GM21381 (cell line): ENCODE results near the gene CCDC112.
"Not testable (repeated sequence)": the region's sequence is repeated elsewhere in the genome, so short reads cannot be mapped to it uniquely, and the experiment has no call there.

ENCODE experiments used
- ATAC-seq: cut with Tn5 transposase; IDR thresholded peaks from one replicate; pipeline ENCODE4 v1.9.1; 2021; ENCODE audit warnings: mild to moderate bottlenecking, moderate library complexity; ENCODE audit not compliant: unreplicated experiment

CCDC112 gene

DNA sequence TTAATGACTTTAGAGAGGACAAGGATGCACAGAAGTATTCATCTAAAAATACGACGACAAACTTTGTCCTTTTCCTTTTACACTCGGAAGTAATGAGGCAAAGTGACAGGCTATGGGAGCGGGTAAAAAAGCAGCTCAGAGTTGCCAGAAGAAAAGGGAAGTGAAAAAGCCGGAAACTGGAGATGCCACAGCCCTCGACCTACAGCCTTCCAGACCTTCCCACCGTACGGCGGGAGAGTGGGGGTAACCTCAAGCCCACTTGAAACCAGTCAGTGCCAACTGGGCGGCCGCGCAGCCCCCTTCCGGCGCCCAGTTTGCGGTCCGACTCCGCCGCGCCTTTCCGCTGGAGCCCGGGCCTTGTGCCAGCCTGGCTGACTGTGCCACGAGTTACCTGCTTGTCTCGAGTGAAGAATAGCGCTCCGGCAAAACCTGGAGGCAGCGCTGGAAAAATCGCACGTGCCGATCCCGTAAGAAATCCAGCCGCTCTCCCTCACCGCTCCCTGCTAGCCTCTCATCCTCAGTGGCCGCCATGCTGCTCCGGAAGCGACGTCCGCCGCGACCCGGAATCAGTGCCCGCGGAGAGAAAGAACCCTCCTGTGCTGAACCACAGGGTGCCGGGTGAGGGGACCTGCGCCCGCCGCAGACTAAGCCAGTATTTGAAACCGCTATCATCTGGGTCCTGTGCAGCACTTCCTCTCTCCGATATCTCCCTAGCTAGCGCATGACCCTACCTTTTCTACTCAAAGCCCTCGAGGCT, 34.0 kb downstream of the CCDC112 start, which contains the start of gene PGGT1B:
Gene PGGT1B, minus strand, starts transcription at position 557 of the 757 bp plus-strand sequence. Its CDS starts 26 bp downstream, at position 531.
- peak; percentile 91 for ATAC-seq

DNA sequence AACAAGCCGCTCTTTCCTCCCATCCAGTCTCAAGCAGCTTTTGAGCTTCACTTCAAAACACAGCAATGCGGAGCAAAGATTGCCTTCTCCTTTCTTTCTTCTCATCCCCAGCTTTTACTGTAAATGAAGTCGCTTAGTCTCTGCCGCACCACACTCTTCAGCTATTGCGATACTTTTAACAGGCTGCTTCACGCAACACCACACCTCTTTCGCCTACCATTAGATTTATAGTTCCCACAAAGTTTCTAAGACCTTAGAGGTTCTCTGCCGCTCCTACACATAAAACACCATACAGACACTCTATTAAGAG, 34.5 kb downstream of the CCDC112 start:
- peak; percentile 42 for ATAC-seq

DNA sequence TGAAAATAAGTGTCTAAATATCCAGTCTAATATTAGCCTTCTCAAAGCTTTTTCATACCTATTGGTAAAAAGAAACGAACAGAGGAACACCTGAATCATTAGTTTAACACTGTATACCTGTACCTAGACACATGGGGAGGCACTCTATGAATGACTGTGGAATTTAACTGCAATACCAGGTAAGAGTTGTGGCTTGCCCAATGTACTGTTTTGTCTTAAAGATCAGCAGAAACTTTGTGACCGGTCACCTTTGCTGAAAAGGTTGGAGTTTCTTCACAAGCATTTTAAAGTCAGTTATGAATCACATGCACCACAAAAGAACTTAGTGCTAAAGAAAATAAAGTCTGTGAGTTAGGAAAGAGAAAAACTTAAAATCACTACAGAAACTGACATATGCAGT, 36.2 kb downstream of the CCDC112 start:
- no peak for ATAC-seq

DNA sequence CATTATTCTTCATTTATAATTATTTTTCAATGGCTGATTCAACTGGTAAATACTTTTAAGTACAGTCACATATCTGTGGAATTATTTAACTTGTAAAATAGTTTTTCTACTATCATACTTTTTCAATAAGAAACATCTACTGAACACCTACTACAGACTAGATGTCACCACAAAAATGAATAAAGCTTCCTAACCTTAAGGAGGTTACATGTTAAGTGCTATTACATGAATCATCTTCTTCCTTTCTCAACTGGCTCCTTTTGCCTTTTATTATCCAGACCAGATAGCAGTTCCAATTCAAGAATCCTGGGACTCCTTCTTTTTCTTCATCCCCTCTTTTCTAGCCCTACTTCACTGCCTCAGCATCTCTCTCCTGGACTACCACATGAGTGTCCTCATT, 38.5 kb downstream of the CCDC112 start:
- ATAC-seq = no peak

DNA sequence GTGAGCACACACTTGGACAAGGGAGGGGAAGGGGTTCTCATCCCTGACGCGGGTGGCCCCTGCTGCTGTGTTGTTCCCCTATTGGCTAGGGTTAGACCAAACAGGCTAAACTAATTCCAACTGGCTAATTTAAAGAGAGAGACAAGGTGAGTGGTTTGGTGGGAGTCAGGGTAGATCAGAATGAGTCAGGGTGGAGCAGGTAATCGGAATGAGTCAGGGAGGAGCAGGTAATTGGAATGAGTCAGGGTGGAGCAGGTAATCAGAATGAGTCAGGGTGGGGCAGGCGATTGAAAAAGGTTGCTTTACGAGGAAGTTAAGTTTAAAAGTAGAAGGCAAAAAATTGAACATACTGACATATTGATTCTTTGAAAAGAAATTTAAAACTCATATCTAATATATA, 47.1 kb downstream of the CCDC112 start:
- not testable (repeated sequence) for ATAC-seq

DNA sequence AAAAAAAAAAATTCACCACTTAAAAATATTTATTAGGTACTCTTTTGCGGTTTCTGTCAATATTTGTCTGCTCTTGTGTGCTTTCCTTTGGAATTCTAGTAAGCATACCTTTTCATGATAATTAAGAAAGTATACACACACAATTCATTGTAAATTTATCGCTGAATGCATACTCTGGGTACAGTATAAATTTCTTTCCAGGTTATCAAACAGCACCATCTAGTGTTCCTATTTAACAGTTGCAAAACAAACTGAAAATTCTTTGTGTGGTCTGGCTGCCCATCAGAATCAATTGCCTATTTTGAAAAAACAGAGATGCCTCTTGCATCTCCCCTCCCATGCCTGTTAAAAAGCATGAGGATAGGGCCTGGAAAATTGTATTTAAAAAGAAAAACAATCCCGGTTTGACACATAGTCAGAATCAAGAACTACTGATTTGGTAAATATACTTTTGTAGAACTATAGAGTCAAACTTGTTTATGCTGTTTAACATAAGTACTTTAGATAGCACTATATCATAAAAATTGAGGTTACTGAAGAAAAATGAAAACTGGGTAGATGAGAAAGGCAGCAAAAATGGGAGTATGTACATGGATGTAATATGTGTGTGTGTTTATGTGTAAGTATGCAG, 50.0 kb downstream of the CCDC112 start:
- no peak for ATAC-seq

DNA sequence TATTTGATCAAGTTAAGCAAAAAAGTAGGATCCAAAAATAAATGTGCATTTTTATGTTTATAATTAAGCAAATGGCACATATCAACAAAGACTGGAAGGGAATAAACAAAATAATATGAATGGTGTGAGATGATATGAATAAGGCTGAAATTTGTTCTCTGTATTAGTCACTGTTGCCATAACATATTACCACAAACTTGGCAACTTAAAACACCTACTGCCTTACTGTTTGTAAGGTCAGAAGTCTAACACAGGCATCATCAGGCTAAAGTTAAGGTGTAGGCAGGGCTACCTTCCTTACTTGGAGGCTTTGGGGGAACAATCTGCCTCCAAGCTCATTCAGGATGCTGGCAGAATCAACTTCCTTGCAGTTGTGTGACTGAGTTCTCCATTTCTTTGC, 53.0 kb downstream of the CCDC112 start:
- peak; percentile 66 for ATAC-seq

DNA sequence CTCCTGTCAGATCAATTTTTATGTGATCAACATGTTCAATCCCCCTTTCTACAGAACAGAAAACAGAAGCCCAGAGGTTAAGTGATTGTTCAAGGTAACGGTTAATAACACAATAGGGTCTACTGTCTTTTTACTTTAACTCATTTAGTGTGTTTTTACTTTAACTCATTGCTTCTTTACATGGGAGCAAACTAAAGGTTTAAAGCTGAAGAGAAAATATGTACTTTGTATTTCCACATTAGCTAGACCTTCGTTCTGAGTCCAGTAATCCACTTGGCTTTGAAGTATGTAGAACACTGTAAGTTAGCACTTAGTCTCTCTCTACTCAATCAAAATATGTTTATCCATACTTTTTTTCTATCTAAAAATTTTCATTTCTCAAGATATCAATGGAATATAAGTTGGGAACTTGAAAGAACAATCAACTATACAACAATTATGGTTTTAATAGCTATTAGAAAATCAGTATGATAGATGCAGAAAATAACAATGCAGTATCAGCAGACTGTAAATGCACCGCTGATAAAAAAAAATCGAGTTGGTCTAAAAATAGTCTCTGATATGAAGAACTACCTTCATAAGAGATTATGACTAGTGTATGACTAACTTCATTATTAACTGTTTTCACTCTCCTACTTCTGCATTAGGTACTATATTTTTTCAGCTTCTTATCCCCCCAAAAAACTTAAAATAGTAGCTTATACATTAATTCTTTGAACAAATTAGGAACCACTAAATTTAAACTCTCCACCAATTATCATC, 54.4 kb downstream of the CCDC112 start:
- ATAC-seq = no peak

DNA sequence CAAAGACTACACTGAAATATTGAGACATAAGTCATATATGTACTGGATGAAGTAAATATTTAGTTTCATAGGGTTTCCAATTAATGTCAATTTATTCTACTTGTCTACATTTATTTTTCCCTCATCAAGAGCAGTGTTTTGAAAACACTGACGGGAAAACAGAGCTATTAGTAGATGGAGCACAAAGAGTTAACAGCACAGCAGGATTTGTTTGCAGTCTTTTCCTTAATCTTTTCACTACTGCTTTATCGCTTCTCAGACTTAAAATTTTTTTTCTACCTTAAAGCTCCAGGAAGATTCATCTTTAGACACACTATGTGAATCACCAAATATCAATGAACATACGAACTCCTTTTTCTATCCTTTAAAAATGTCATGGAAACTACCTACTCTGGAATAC, 59.4 kb downstream of the CCDC112 start:
- ATAC-seq = no peak

DNA sequence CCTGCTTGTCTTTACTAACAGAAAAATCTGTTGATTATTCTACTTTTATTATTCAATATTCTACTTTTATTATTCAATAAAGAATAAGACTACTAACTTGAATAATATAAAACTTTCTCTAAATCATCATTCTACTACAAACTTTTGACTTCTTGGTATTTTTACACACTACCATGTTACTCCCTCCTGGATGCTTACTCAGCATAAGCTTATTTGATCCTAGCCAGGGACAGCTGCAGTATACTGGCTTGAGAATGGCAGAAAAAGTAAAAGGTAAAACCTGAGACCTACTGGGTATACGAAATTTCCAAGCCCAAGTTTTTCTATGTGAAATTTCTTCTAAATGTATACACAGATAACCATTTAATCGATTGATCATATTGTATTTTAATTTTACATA, 59.9 kb downstream of the CCDC112 start:
- ATAC-seq = no peak

DNA sequence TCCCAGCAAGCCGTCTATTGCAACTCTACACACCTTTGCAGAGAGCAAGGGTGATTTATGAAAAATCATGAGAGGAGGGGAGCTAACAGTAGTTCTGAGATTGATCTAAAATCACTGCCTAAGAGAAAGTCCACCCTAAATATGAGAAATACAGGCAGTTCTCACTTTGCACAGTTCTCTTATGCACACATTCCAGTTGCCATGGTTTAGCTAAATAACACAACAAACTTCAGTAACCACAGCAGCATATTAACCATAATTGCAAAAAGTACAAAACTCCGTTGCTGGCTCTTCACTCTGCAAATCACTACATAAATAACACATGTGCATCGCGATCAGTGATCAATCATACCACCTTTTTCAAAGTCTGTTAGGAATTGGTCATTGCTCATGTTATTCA, 64.9 kb downstream of the CCDC112 start:
- ATAC-seq = no peak

DNA sequence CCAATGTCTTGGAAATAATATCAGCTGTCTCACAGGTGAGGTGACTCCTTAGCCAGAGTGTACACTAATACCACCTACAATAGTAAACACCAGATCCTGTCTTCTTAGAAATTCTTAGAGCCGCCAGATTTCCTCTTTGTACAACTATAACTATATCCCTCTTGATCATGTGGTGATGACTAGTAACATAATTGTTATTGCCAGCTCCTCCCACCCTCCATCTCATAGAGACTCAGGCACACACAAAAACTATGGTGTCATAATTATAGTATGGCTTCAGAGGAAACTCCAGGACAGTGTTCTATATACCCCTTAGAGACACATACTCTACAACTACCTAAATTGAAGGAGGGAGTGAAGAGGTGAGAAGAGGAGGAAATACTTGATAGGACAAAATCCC, 66.8 kb downstream of the CCDC112 start:
- no peak for ATAC-seq

DNA sequence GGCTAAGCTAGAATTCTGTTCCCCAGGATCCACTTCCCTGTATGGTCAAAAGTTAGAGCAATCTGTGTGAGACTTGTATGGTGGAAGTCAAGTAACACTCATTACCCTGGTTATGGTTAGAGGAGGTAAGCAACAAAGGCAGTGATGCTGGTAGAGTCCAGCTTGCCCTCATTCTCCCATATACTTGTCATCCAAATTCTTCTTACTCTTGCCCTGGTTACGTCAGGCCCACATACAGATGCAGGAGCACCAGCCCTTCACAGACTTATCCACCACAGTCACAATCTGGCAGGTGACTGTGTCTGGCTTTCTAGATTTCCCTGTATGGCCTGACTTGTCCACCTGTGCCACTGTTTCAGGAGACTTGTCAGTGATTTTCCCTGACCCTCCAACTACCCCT, 69.2 kb downstream of the CCDC112 start:
- no peak for ATAC-seq
